HEK293 (cell line): ENCODE measurements around the gene PACS1.

Experiments used
- MYNN ChIP-seq: fragments of 450-650 bp; formaldehyde crosslinking; IDR thresholded peaks from 2 replicates; pipeline ENCODE4 v1.5.1; 2016; ENCODE audit warnings: missing biosample characterization, missing genetic modification characterization, borderline replicate concordance
- TRIM28 ChIP-seq: IDR thresholded peaks from 2 replicates; pipeline ENCODE4 v1.6.1; 2011; ENCODE audit warnings: low read length, control low read depth, borderline replicate concordance
- ZNF140 ChIP-seq: fragments of 450-650 bp; formaldehyde crosslinking; IDR thresholded peaks from 2 replicates; pipeline ENCODE4 v1.5.1; 2016; ENCODE audit warnings: missing biosample characterization, missing genetic modification characterization
- ZNF155 ChIP-seq: fragments of 450-650 bp; formaldehyde crosslinking; IDR thresholded peaks from 2 replicates; pipeline ENCODE4 v1.5.1; 2016; ENCODE audit warnings: missing biosample characterization, missing genetic modification characterization
- ZNF513 ChIP-seq: fragments of 450-650 bp; IDR thresholded peaks from 2 replicates; pipeline ENCODE4 v1.5.1; 2018; ENCODE audit warnings: missing biosample characterization, missing genetic modification characterization
- TF ChIP-seq, protein P1 (sequence below): fragments of 450-650 bp; formaldehyde crosslinking; IDR thresholded peaks from 2 replicates; pipeline ENCODE4 v1.5.1; 2016; ENCODE audit warnings: missing biosample characterization, missing genetic modification characterization

DNA sequence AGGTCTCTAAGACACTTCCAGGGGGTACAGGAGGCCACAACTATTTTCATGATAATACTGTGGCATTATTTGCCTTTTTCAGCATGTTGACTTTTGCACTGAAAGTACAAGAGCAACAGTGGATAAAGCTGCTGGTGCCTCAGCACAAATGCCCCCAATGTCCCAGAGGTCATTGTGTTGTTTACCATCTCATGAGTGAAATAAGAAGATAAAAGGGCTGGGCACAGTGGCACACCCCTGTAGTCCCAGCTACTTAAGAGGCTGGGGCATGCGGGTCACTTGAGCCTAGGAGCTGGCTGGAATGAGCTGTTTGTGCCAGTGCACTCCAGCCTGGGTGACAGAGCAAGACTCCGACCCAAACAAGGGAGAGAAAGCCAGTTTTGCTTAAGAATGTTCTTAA is 125.8 kb downstream of the PACS1 start:
- TF ChIP-seq ZNF140 (tag by site-specific recombination): no peak
- no peak for TF ChIP-seq ZNF155 (tag by site-specific recombination)
- no peak for TF ChIP-seq ZNF513 (tag by site-specific recombination)
- no peak for TF ChIP-seq MYNN (tag by site-specific recombination)
- TF ChIP-seq, protein P1, sequence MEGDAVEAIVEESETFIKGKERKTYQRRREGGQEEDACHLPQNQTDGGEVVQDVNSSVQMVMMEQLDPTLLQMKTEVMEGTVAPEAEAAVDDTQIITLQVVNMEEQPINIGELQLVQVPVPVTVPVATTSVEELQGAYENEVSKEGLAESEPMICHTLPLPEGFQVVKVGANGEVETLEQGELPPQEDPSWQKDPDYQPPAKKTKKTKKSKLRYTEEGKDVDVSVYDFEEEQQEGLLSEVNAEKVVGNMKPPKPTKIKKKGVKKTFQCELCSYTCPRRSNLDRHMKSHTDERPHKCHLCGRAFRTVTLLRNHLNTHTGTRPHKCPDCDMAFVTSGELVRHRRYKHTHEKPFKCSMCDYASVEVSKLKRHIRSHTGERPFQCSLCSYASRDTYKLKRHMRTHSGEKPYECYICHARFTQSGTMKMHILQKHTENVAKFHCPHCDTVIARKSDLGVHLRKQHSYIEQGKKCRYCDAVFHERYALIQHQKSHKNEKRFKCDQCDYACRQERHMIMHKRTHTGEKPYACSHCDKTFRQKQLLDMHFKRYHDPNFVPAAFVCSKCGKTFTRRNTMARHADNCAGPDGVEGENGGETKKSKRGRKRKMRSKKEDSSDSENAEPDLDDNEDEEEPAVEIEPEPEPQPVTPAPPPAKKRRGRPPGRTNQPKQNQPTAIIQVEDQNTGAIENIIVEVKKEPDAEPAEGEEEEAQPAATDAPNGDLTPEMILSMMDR (tag by site-specific recombination): no peak
- no peak for TF ChIP-seq TRIM28
